HCT116 (cell line): ENCODE data around the gene GSTM3. TPM values are rescaled to one million over a fixed set of nuclear protein-coding genes. Genes with fewer than 3 reads are reported as not detected.

Experiments
- ATAC-seq: fragments of 200-7000 bp; cut with Tn5 transposase; 2 replicates; pipeline ENCODE4 v1.9.1; 2020; ENCODE audit warnings: mild to moderate bottlenecking, moderate library complexity
- BruUV-seq: library from RNA; stranded (reverse); fragments of 400-500 nt; replicated peaks from 2 replicates; lab custom pipeline; 2021; lab: Mats Ljungman, UMichigan
- CTCF ChIA-PET: fragments of 300-600 bp; sonication (Branson Sonifier 250); formaldehyde crosslinking; loops from one replicate; lab custom pipeline; 2021; ENCODE audit warnings: antibody characterized with exemption; lab: Charles Lee
- POLR2A ChIA-PET: fragments of 300-600, 350-600 bp; sonication (Branson Sonifier 250); formaldehyde crosslinking; loops from one replicate; lab custom pipeline; 2021; ENCODE audit warnings: antibody characterized with exemption; lab: Charles Lee
- RAD21 ChIA-PET, 2 experiments: fragments of 300-600 bp; sonication (Branson Sonifier 250); formaldehyde crosslinking; loops; one replicate each; lab custom pipeline; 2023; ENCODE audit warnings: low total read pairs in 2 of 2; ENCODE audit not compliant: uncharacterized antibody in 2 of 2, unreplicated experiment in 2 of 2, low non-redundant PET in 1 of 2; lab: Charles Lee
- DNase-seq: peaks from one replicate; pipeline ENCODE4 v3.0.0-alpha.2; 2010; ENCODE audit warnings: low read depth, low spot score
- H2AFZ ChIP-seq: fragments of 200-600 bp; shearing (Covaris generic), sonication (generic); 2 replicates; pipeline ENCODE4 v1.6.1; 2017; ENCODE audit warnings: low read depth, mixed run types, mixed read lengths, antibody characterized with exemption, low read length; ENCODE audit not compliant: poor library complexity, severe bottlenecking
- H3K27ac ChIP-seq: 2 replicates; pipeline ENCODE4 v1.5.1; 2012; ENCODE audit warnings: low read depth, low read length
- H3K27me3 ChIP-seq: fragments of 200-600 bp; sonication (generic); 2 replicates; pipeline ENCODE4 v1.6.1; 2016; ENCODE audit warnings: mixed run types, low read length, mixed read lengths; ENCODE audit not compliant: insufficient read depth
- H3K36me3 ChIP-seq, 2 experiments: fragments of 200-500 bp in 1 of 2; fragments of 200-600 bp in 1 of 2; sonication (Bioruptor generic) in 1 of 2; sonication (generic) in 1 of 2; 2 replicates each; pipeline versions ENCODE4 v1.5.1 to v1.6.1; 2014 to 2016; ENCODE audit warnings: low read length in 2 of 2, inconsistent platforms in 1 of 2, mixed read lengths in 1 of 2, mixed run types in 1 of 2; ENCODE audit not compliant: insufficient read depth in 2 of 2, control insufficient read depth in 1 of 2
- H3K4me1 ChIP-seq, 2 experiments: fragments of 200-600 bp in 1 of 2; sonication (generic) in 1 of 2; 2 replicates each; pipeline versions ENCODE4 v1.5.1 to v1.6.1; 2012 to 2017; ENCODE audit warnings: low read length in 2 of 2, inconsistent platforms in 1 of 2, mild to moderate bottlenecking in 1 of 2, mixed read lengths in 1 of 2, mixed run types in 1 of 2, moderate library complexity in 1 of 2; ENCODE audit not compliant: insufficient read depth in 2 of 2, control insufficient read depth in 1 of 2
- H3K4me2 ChIP-seq: fragments of 200-600 bp; sonication (generic); 2 replicates; pipeline ENCODE4 v1.6.1; 2017; ENCODE audit warnings: mixed run types, low read length, mixed read lengths
- H3K4me3 ChIP-seq, 2 experiments: fragments of 200-600 bp in 1 of 2; sonication (generic) in 1 of 2; replicated peaks in 1 of 2; 2 replicates each; pipeline ENCODE4 v1.5.1; 2011 to 2016; ENCODE audit warnings: low read length in 2 of 2, control low read depth in 1 of 2, low read depth in 1 of 2, mild to moderate bottlenecking in 1 of 2, mixed read lengths in 1 of 2, mixed run types in 1 of 2
- H3K79me2 ChIP-seq: fragments of 200-600 bp; sonication (generic); 2 replicates; pipeline ENCODE4 v1.6.1; 2017; ENCODE audit warnings: mild to moderate bottlenecking, mixed run types, low read length, moderate library complexity, mixed read lengths; ENCODE audit not compliant: insufficient read depth
- H3K9ac ChIP-seq: fragments of 200-600 bp; sonication (generic); 2 replicates; pipeline ENCODE4 v1.6.1; 2016; ENCODE audit warnings: low read length, mixed read lengths
- H3K9me2 ChIP-seq: fragments of 200-600 bp; sonication (generic), shearing (Covaris generic); 2 replicates; pipeline ENCODE4 v1.6.1; 2017; ENCODE audit warnings: mixed run types, mild to moderate bottlenecking, moderate library complexity; ENCODE audit not compliant: insufficient read depth
- H3K9me3 ChIP-seq, 2 experiments: fragments of 200-500 bp in 1 of 2; fragments of 200-600 bp in 1 of 2; sonication (Bioruptor generic) in 1 of 2; sonication (generic) in 1 of 2; 2 replicates each; pipeline ENCODE4 v1.6.1; 2014 to 2017; ENCODE audit warnings: low read length in 2 of 2, mixed read lengths in 2 of 2, inconsistent platforms in 1 of 2, low read depth in 1 of 2, mild to moderate bottlenecking in 1 of 2, mixed run types in 1 of 2, moderate library complexity in 1 of 2; ENCODE audit not compliant: control insufficient read depth in 1 of 2, insufficient read depth in 1 of 2
- H4K20me1 ChIP-seq: fragments of 200-600 bp; sonication (generic), shearing (Covaris generic); 2 replicates; pipeline ENCODE4 v1.6.1; 2017; ENCODE audit warnings: mixed run types, mild to moderate bottlenecking, moderate library complexity; ENCODE audit not compliant: insufficient read depth
- CEBPB ChIP-seq: IDR thresholded peaks from 2 replicates; pipeline ENCODE4 v1.6.1; 2012; ENCODE audit warnings: low read depth
- ELF1 ChIP-seq: IDR thresholded peaks from 2 replicates; pipeline ENCODE4 v1.6.1; 2012; ENCODE audit warnings: low read depth, borderline replicate concordance
- EZH2phosphoT487 ChIP-seq: fragments of 200-600 bp; IDR thresholded peaks from 2 replicates; pipeline ENCODE4 v1.6.1; 2018; ENCODE audit warnings: antibody characterized with exemption, borderline replicate concordance
- FOSL1 ChIP-seq: IDR thresholded peaks from 2 replicates; pipeline ENCODE4 v1.6.1; 2012; ENCODE audit warnings: low read depth
- JUND ChIP-seq: IDR thresholded peaks from 2 replicates; pipeline ENCODE4 v1.6.1; 2012
- RAD21 ChIP-seq: IDR thresholded peaks from 2 replicates; pipeline ENCODE4 v1.6.1; 2012; ENCODE audit warnings: low read depth, mild to moderate bottlenecking
- REST ChIP-seq: IDR thresholded peaks from 2 replicates; pipeline ENCODE4 v1.6.1; 2012; ENCODE audit warnings: low read depth
- SIN3A ChIP-seq: IDR thresholded peaks from 2 replicates; pipeline ENCODE4 v1.6.1; 2012; ENCODE audit warnings: low read depth
- SP1 ChIP-seq: IDR thresholded peaks from 2 replicates; pipeline ENCODE4 v1.6.1; 2012; ENCODE audit warnings: low read depth
- SRF ChIP-seq: IDR thresholded peaks from 2 replicates; pipeline ENCODE4 v1.6.1; 2012; ENCODE audit warnings: low read depth
- TCF7L2 ChIP-seq: IDR thresholded peaks from 2 replicates; pipeline ENCODE4 v1.7.0; 2011; ENCODE audit warnings: borderline replicate concordance, inconsistent platforms; ENCODE audit not compliant: insufficient read depth, insufficient read length; ENCODE audit errors: extremely low read depth
- YY1 ChIP-seq: IDR thresholded peaks from 2 replicates; pipeline ENCODE4 v1.6.1; 2011; ENCODE audit warnings: low read length, low read depth, moderate library complexity, mild to moderate bottlenecking; ENCODE audit not compliant: insufficient replicate concordance; ENCODE audit errors: extremely low read depth
- ZNF274 ChIP-seq: fragments of 200-500 bp; sonication (Bioruptor generic); IDR thresholded peaks from 2 replicates; pipeline ENCODE4 v1.6.1; 2014; ENCODE audit warnings: mild to moderate bottlenecking, low read depth, low read length, inconsistent platforms
- intact Hi-C: fragments of 100-400 bp; cut with micrococcal nuclease; formaldehyde crosslinking; loops from 2 replicates; pipeline ENCODE4 v1.10.0; 2022
- total RNA-seq: library from RNA; stranded (reverse); gene quantifications from one replicate; pipeline ENCODE4 v1.2.1, GENCODE V29; 2021; ENCODE audit not compliant: unreplicated experiment
- TF ChIP-seq, protein P1 (sequence below): IDR thresholded peaks from 2 replicates; pipeline ENCODE4 v1.6.1; 2012

GSTM3 gene
- total RNA-seq, 1 experiment from 2014 or later: 0.39 TPM

GRCh38 chr1:109768335-109768650 is 27.5 kb upstream of the GSTM3 start:
- ATAC-seq (no peak), DNase-seq (no peak)
- ChIA-PET CTCF (no interaction called here), POLR2A (no interaction called here), RAD21 (no interaction called here)
- H3K9ac ChIP-seq: no peak overlapping the region
- no peak overlapping the region for H2AFZ ChIP-seq
- H3K27ac ChIP-seq: no peak overlapping the region
- H3K4me2 ChIP-seq: no peak overlapping the region
- H3K4me1 ChIP-seq: peaks cover 12 to 21% of the 10 kb centered on the region in 2 experiments
- no peaks in the 10 kb centered on the region for H3K9me2 ChIP-seq
- TF ChIP-seq SP1: no peak
- no peak for TF ChIP-seq FOSL1
- TF ChIP-seq REST: no peak
- no peak for TF ChIP-seq YY1
- no peak for TF ChIP-seq ZNF274
- TF ChIP-seq TCF7L2: no peak
- TF ChIP-seq, protein P1, sequence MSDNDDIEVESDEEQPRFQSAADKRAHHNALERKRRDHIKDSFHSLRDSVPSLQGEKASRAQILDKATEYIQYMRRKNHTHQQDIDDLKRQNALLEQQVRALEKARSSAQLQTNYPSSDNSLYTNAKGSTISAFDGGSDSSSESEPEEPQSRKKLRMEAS: no peak
- TF ChIP-seq ELF1: no peak
- TF ChIP-seq CEBPB: no peak
- TF ChIP-seq JUND: no peak
- no peak for TF ChIP-seq SIN3A
- no peak for TF ChIP-seq SRF
- TF ChIP-seq RAD21: no peak
- no peak for TF ChIP-seq EZH2phosphoT487
- H3K4me3 ChIP-seq: no peak overlapping the region
- no peaks in the 10 kb centered on the region for H4K20me1 ChIP-seq
- H3K36me3 ChIP-seq: no peaks in the 10 kb centered on the region
- H3K9me3 ChIP-seq: no peaks in the 10 kb centered on the region
- BruUV-seq: no TSS peak
- intact Hi-C loops: no loop called here
- no peaks in the 10 kb centered on the region for H3K79me2 ChIP-seq
- H3K27me3 ChIP-seq: no peaks in the 10 kb centered on the region
